DMS79 treated with DMSO at 0.1 percent for 48 hours (cell line): Measurements from ENCODE around the gene FRY.

Experiments
- DNase-seq: peaks from one replicate; lab custom pipeline; 2025; lab: John Stamatoyannopoulos, UW

FRY gene

GRCh38 chr13:32310134-32310706 is 278.6 kb downstream of the FRY start:
- no peak for DNase-seq

- no peak for DNase-seq
These were observed 279.8 kb downstream of the FRY start for GRCh38 chr13:32311188-32311897.

DNA sequence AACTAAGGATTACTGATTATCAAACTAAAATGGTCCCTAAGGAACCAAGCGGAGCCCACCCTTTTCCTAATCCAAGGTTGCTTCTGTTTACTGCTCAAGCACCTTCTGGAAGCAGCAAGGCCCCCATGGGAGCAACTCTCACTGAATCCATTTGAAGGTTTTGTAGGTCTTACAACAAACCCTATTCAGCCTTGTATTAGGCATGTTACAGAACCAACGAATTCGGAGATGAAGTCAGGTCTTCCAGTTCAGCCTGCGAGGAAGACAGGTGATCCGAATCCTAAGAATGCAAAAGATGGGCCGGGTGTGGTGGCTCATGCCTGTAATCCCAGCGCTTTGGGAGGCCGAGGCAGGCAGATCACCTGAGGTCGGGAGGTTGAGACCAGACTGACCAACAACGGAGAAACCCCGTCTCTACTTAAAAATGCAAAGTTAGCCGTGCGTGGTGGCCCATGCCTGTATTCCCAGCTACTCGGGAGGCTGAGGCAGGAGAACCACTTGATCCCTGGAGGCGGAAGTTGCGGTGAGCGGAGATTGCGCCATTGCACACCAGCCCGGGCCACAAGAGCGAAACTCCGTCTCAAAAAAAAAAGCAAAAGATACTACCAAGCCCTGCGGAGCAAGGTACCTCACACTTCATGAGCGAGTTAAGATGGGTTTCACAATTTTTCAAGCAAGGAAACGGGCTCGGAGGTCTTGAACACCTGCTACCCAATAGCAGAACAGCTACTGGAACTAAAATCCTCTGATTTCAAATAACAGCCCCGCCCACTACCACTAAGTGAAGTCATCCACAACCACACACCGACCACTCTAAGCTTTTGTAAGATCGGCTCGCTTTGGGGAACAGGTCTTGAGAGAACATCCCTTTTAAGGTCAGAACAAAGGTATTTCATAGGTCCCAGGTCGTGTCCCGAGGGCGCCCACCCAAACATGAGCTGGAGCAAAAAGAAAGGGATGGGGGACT is 283.0 kb downstream of the FRY start:
- DNase-seq, result peak; percentile 40

- peak; percentile 63 for DNase-seq
These were observed 283.9 kb downstream of the FRY start, which contains the start of the genes BRCA2 and ZAR1L for GRCh38 chr13:32315238-32316027. BRCA2 (plus strand) TSS chr13:32315508; CDS start chr13:32316461, 953 bp downstream. ZAR1L (minus strand) TSS chr13:32315363; CDS start chr13:32311925, 3,438 bp downstream.

DNA sequence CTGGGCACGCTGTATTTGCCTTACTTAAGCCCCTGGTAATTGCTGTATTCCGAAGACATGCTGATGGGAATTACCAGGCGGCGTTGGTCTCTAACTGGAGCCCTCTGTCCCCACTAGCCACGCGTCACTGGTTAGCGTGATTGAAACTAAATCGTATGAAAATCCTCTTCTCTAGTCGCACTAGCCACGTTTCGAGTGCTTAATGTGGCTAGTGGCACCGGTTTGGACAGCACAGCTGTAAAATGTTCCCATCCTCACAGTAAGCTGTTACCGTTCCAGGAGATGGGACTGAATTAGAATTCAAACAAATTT is 284.4 kb downstream of the FRY start:
- no peak for DNase-seq

DNA sequence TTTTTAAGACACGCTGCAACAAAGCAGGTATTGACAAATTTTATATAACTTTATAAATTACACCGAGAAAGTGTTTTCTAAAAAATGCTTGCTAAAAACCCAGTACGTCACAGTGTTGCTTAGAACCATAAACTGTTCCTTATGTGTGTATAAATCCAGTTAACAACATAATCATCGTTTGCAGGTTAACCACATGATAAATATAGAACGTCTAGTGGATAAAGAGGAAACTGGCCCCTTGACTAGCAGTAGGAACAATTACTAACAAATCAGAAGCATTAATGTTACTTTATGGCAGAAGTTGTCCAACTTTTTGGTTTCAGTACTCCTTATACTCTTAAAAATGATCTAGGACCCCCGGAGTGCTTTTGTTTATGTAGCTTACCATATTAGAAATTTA is 284.9 kb downstream of the FRY start:
- no peak for DNase-seq

GRCh38 chr13:32317716-32318465 is 286.3 kb downstream of the FRY start:
- no peak for DNase-seq

GRCh38 chr13:32320528-32320927 is 289.0 kb downstream of the FRY start:
- no peak for DNase-seq

- DNase-seq, result no peak
These were observed 292.3 kb downstream of the FRY start for GRCh38 chr13:32323912-32324311.

DNA sequence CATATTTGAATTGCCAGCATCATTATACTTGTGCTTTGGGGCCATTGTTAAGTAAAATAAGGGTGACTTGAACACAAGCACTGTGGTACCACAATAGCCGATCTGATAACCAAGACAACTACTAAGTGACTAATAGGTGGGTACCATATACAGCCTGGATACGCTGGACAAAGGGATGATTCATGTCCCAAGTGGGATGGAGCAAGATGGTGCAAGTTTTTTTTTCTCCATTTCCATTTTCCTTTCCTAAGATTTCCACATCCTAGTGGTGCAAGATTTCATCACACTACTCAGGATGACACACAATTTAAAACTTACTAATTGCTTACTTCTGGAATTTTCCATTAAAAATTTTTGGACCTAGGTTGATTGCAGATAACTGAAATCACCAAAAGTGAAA is 298.9 kb downstream of the FRY start:
- no peak for DNase-seq

DNA sequence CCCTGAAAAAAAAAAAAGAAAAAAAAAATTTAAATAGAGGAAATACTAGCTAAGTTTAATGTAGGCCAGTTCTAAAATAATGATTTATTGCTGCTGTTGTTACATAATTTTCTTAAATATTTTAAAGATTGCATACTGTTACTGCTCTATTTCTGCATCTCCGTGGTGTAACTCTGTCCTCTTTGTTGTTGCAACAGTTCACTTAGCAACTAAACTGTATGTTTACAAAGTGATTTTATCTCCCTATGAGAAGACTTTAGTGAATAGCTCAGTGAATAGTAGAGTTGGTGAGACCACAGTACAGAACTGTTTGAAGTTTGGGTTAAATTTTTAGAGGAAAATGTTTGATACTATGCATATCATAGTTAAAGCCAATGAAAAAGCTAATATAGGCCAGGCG is 303.1 kb downstream of the FRY start:
- no peak for DNase-seq

DNA sequence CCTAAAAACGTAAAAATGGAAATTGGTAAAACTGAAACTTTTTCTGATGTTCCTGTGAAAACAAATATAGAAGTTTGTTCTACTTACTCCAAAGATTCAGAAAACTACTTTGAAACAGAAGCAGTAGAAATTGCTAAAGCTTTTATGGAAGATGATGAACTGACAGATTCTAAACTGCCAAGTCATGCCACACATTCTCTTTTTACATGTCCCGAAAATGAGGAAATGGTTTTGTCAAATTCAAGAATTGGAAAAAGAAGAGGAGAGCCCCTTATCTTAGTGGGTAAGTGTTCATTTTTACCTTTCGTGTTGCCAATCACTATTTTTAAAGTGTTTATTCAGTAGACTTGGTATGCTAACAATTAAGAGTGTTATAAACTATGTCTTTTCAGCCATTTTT is 309.3 kb downstream of the FRY start:
- no peak for DNase-seq

DNA sequence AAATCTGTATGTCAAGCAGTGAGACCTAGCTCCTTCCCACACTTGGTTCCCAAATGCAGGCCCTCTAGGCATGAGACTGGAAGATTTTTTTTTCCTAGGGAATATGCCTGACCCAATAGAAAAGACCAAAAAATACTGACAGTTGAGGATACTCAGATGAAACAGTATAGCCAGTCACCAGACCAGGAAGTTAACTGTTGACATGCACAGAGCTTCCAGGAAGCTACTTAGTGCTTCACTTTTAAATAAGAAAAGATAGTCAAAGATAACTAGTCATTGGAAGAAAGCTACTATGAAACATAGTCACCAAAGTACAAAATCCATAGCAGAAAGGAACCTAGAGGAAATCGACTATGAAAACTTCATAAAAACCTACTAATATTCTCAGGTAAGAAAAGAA is 316.1 kb downstream of the FRY start:
- DNase-seq, result no peak
